ENCODE measurements around the gene GARS1. TPM values are rescaled to one million over a fixed set of nuclear protein-coding genes. Genes with fewer than 3 reads are reported as not detected.
A peak's percentile ranks its signal among the peaks of the same experiment; 100 is the strongest.

GARS1 gene
- total RNA-seq, 1 experiment from 2014 or later: 95.4 TPM

GRCh38 chr7:30596014-30596641 is 1.4 kb downstream of the GARS1 start:
- Histone ChIP-seq H3K27me3 (ENCODE audit: low read length) (no peaks in the 10 kb centered on the region), H3K36me3 (ENCODE audit: low read depth, low read length) (peaks cover 12% of the 10 kb centered on the region), H3K4me2 (ENCODE audit: low read length) (peak overlapping the region; percentile 89), H3K9me2 (replicated peaks; ENCODE audit: low read length) (no peaks in the 10 kb centered on the region), H2AFZ (ENCODE audit: low read length) (peak overlapping the region; percentile 8; the same call in 1 of the 2 replicates), H3K27ac (ENCODE audit: low read length) (peak overlapping the region; percentile 71; the same call in 1 of the 2 replicates), H3K4me1 (ENCODE audit: insufficient read depth, low read length) (peaks cover 19% of the 10 kb centered on the region), H3F3A (ENCODE audit: low read length, unreplicated experiment) (no peaks in the 10 kb centered on the region), H3K9ac (ENCODE audit: low read length) (peak overlapping the region; percentile 92), H3K9me3 (ENCODE audit: low read length) (no peaks in the 10 kb centered on the region), H4K20me1 (ENCODE audit: low read length) (peaks cover 16% of the 10 kb centered on the region; the same call in 1 of the 2 replicates), H3K4me3 (ENCODE audit: low read length) (peak overlapping the region; percentile 100), H3K79me2 (ENCODE audit: low read length) (peaks cover 67% of the 10 kb centered on the region)
- ATAC-seq: peak; percentile 12; the same call in 1 of the 2 replicates
- POLR2A ChIA-PET (ENCODE audit: unreplicated experiment): no interaction called here
- TF ChIP-seq EZH2phosphoT487 (IDR thresholded peaks at IDR 0.05; ENCODE audit: borderline replicate concordance, low read length) (no peak), EZH2 (IDR thresholded peaks at IDR 0.05; ENCODE audit: low read length, unreplicated experiment) (no peak), CTCF (conservative IDR thresholded peaks at IDR 0.05; ENCODE audit: low read depth, low read length) (no peak)
- BruUV-seq (replicated peaks): TSS peak; percentile 5
- DNase-seq: peak; percentile 36
- intact Hi-C loops (cut with micrococcal nuclease): no loop called here
- CTCF ChIA-PET: no interaction called here

- H3K9me2 ChIP-seq (replicated peaks; ENCODE audit: low read length): no peaks in the 10 kb centered on the region
These were observed 2.0 kb downstream of the GARS1 start for GRCh38 chr7:30596721-30597120.

More at GRCh38 chr7:30596721-30597120, 2.0 kb downstream of the GARS1 start:
- ChIA-PET CTCF (no interaction called here), POLR2A (ENCODE audit: unreplicated experiment) (no interaction called here)
- Histone ChIP-seq H3K4me3 (ENCODE audit: low read length) (peak overlapping the region; percentile 100), H3K27me3 (ENCODE audit: low read length) (no peaks in the 10 kb centered on the region), H2AFZ (ENCODE audit: low read length) (no peak overlapping the region), H3K27ac (ENCODE audit: low read length) (no peak overlapping the region), H3K9me3 (ENCODE audit: low read length) (no peaks in the 10 kb centered on the region), H3K4me1 (ENCODE audit: insufficient read depth, low read length) (peaks cover 19% of the 10 kb centered on the region), H3K79me2 (ENCODE audit: low read length) (peaks cover 66% of the 10 kb centered on the region), H3F3A (ENCODE audit: low read length, unreplicated experiment) (no peaks in the 10 kb centered on the region), H4K20me1 (ENCODE audit: low read length) (peaks cover 16% of the 10 kb centered on the region; the same call in 1 of the 2 replicates), H3K4me2 (ENCODE audit: low read length) (peak overlapping the region; percentile 89), H3K9ac (ENCODE audit: low read length) (peak overlapping the region; percentile 92), H3K36me3 (ENCODE audit: low read depth, low read length) (peaks cover 17% of the 10 kb centered on the region)
- ATAC-seq: no peak
- no peak for TF ChIP-seq CTCF (conservative IDR thresholded peaks at IDR 0.05; ENCODE audit: low read depth, low read length)
- TF ChIP-seq EZH2 (IDR thresholded peaks at IDR 0.05; ENCODE audit: low read length, unreplicated experiment): no peak
- TF ChIP-seq EZH2phosphoT487 (IDR thresholded peaks at IDR 0.05; ENCODE audit: borderline replicate concordance, low read length): no peak
- no peak for DNase-seq
- no TSS peak for BruUV-seq (replicated peaks)
- intact Hi-C loops (cut with micrococcal nuclease): no loop called here
